ENCODE measurements around the gene GPLD1.

The GPLD1 gene

DNA sequence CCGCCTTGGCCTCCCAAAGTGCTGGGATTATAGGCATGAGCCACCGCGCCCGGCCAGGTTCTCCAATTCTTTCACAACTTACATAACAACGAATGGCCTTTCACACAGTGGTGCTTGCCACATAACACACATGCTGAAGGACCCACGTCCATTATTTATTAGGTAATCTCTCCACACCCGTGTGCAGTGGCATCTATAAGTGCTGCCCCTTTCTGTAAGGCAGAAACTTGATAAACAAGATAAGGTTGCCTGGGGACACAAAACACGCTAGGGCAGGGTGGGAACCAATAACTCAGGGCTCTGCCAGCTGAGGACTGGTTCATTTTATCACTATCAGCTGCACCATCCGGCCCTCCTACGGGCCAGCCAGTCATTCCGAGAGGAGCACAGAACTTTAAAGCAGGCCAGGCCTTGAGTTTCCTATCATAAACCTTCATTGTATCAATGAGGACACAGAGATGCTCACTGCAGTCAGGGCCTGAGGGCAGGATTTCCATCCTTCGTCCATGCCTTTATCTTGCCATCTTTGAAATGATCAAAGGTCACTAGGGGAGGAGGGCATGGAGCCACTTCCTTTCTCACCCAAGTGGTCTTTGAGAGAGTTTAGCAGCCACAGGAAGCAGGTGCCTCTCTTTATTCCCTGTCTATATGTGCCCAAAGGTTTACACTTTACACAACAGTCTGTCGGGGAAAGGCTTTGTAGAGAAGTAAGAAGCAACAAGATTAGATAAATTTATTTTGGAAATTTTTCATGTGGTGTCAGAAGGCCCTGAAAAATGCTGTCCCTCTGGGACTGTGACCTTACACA, 37.6 kb downstream of the GPLD1 start:
- H3K27me3 ChIP-seq (ENCODE audit: control insufficient read depth, insufficient read depth, low read length) = no peaks in the 10 kb centered on the region
- no peaks in the 10 kb centered on the region for H3K36me3 ChIP-seq (ENCODE audit: control insufficient read depth, insufficient read depth, low read length)
- H3K9ac ChIP-seq (ENCODE audit: low read length) = no peak overlapping the region
- H3K4me3 ChIP-seq (ENCODE audit: low read depth, low read length) = no peak overlapping the region
- no peaks in the 10 kb centered on the region for H3K9me3 ChIP-seq (ENCODE audit: control insufficient read depth, insufficient read depth, low read depth, low read length)
- H3K27ac ChIP-seq (ENCODE audit: low read depth, low read length) = no peak overlapping the region
- no peaks in the 10 kb centered on the region for H3K4me1 ChIP-seq (ENCODE audit: control insufficient read depth, insufficient read depth, low read length)

DNA sequence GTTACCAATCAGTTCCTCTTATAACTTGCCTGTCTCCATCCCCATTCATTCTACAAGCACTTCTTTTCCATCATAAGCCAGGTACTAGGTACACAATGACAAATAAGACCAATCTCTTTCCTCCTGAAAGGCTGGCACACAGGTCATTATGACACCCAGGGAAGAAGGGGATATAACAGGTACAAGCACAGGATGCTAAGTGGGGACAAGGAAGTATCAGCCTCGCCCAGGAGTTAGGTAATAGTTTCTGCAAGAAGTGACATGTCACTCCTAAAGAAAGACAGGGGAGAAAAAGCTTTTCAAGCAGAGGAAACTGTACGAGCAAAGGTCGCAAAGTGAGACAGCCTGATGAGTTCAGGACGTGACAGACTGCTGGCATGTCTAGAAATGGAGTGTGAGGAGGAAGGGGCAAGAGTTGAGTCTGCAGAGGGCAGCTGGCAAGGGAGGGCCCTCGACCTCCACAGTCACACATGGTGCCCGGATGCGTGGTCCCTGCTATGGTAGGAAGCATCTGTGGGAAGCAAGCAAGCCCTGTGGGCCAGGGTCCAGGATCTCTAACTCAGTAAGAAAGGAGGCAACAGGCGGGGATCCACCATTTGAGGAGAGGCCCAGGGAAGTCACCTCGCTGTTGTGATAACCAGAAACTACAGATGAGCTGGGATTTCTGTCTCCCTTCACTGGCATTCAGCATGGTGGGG, 40.4 kb downstream of the GPLD1 start:
- H3K4me3 ChIP-seq (ENCODE audit: low read depth, low read length) = no peak overlapping the region
- H3K4me1 ChIP-seq (ENCODE audit: control insufficient read depth, insufficient read depth, low read length) = 0 out of 2 replicates have a peak, but pooled peaks cover 6% of the 10 kb centered on the region
- no peaks in the 10 kb centered on the region for H3K27me3 ChIP-seq (ENCODE audit: control insufficient read depth, insufficient read depth, low read length)
- H3K27ac ChIP-seq (ENCODE audit: low read depth, low read length) = no peak overlapping the region
- H3K9ac ChIP-seq (ENCODE audit: low read length) = no peak overlapping the region
- no peaks in the 10 kb centered on the region for H3K36me3 ChIP-seq (ENCODE audit: control insufficient read depth, insufficient read depth, low read length)
- H3K9me3 ChIP-seq (ENCODE audit: control insufficient read depth, insufficient read depth, low read depth, low read length) = no peaks in the 10 kb centered on the region

DNA sequence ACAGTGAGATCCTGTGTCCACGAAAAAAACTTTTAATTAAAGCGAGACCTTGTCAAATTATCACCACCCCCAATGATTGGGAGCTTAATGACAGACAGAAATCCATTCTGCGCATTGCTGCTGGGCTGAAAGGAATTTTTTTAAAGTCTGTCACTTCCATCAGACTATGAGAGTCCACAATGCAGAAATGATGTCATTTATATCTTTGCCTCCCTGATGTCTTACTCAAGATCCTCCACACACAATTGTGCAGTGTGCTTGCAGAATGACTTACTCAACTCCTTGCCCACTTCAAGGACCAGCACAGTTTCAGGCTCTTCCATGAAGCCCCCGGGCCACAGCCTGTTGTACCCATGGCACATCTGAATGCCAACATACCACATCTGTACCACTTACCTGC, 41.0 kb downstream of the GPLD1 start:
- no peaks in the 10 kb centered on the region for H3K9me3 ChIP-seq (ENCODE audit: control insufficient read depth, insufficient read depth, low read depth, low read length)
- H3K27me3 ChIP-seq (ENCODE audit: control insufficient read depth, insufficient read depth, low read length) = no peaks in the 10 kb centered on the region
- H3K4me3 ChIP-seq (ENCODE audit: low read depth, low read length) = no peak overlapping the region
- H3K9ac ChIP-seq (ENCODE audit: low read length) = no peak overlapping the region
- 0 out of 2 replicates have a peak, but pooled peaks cover 6% of the 10 kb centered on the region for H3K4me1 ChIP-seq (ENCODE audit: control insufficient read depth, insufficient read depth, low read length)
- no peaks in the 10 kb centered on the region for H3K36me3 ChIP-seq (ENCODE audit: control insufficient read depth, insufficient read depth, low read length)
- no peak overlapping the region for H3K27ac ChIP-seq (ENCODE audit: low read depth, low read length)

DNA sequence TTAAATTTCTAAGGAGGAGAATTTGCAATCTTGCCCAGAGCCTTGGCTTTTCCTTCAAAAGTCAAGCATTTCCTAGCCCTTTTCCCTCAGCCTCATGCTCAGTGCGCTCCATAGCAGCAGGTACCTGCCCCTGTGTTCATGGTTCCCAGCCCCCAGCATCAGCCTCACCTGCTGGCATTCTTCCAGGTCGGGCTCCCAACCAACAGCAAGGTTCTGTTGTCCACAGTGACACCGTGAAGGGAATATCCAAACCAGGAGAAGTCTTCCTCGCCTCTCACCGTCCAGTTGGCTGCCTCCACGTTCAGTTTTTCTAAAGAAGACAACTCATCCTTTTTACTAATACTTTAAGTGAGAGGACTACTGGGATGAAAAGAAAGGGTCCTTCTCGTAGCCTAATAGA, 42.7 kb downstream of the GPLD1 start:
- no peaks in the 10 kb centered on the region for H3K9me3 ChIP-seq (ENCODE audit: control insufficient read depth, insufficient read depth, low read depth, low read length)
- H3K4me1 ChIP-seq (ENCODE audit: control insufficient read depth, insufficient read depth, low read length) = 0 out of 2 replicates have a peak, but pooled peaks cover 6% of the 10 kb centered on the region
- no peaks in the 10 kb centered on the region for H3K36me3 ChIP-seq (ENCODE audit: control insufficient read depth, insufficient read depth, low read length)
- no peaks in the 10 kb centered on the region for H3K27me3 ChIP-seq (ENCODE audit: control insufficient read depth, insufficient read depth, low read length)
- no peak overlapping the region for H3K4me3 ChIP-seq (ENCODE audit: low read depth, low read length)
- H3K9ac ChIP-seq (ENCODE audit: low read length) = no peak overlapping the region
- H3K27ac ChIP-seq (ENCODE audit: low read depth, low read length) = no peak overlapping the region

DNA sequence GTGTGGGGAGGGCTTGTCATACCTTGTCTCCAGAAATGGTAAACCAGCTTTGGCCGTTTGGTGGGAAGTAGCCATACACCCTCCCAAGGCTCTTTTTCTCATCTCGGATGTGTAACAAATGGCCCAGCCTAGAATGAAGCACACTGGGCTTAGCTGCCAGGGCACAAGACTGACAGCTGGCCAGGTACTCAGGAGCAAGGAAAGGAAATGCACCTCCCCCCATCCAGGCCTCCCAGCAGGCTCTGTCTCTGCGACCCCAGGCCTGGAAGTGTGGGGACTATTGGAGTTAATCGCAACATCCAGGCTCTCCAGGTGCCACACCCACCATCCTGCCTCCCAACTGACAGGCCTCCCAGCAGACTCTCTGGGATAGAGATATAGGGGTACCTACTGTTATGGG, 43.7 kb downstream of the GPLD1 start:
- no peaks in the 10 kb centered on the region for H3K27me3 ChIP-seq (ENCODE audit: control insufficient read depth, insufficient read depth, low read length)
- H3K4me3 ChIP-seq (ENCODE audit: low read depth, low read length) = no peak overlapping the region
- H3K9ac ChIP-seq (ENCODE audit: low read length) = no peak overlapping the region
- no peak overlapping the region for H3K27ac ChIP-seq (ENCODE audit: low read depth, low read length)
- H3K4me1 ChIP-seq (ENCODE audit: control insufficient read depth, insufficient read depth, low read length) = 0 out of 2 replicates have a peak, but pooled peaks cover 6% of the 10 kb centered on the region
- H3K36me3 ChIP-seq (ENCODE audit: control insufficient read depth, insufficient read depth, low read length) = no peaks in the 10 kb centered on the region
- no peaks in the 10 kb centered on the region for H3K9me3 ChIP-seq (ENCODE audit: control insufficient read depth, insufficient read depth, low read depth, low read length)

DNA sequence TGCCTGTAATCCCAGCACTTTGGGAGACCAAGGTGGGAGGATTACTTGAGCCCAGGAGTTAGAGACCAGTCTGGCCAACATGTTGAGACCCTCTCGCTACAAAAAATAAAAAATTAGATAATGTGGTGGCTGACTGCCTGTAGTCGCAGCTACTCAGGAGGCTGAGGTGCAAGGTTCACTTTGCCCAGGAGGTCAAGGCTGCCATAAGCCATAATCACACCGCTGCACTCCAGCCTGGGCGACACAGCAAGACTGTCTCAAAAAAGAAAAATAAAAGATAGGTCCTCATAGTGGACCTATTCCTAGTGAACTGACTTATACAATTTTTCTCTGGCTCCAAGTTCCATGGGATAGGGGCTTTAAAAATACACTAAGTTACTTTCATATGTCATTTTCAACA, 44.8 kb downstream of the GPLD1 start:
- Histone ChIP-seq H3K9me3 (ENCODE audit: control insufficient read depth, insufficient read depth, low read depth, low read length) (no peaks in the 10 kb centered on the region), H3K4me3 (ENCODE audit: low read depth, low read length) (no peak overlapping the region), H3K36me3 (ENCODE audit: control insufficient read depth, insufficient read depth, low read length) (no peaks in the 10 kb centered on the region)

DNA sequence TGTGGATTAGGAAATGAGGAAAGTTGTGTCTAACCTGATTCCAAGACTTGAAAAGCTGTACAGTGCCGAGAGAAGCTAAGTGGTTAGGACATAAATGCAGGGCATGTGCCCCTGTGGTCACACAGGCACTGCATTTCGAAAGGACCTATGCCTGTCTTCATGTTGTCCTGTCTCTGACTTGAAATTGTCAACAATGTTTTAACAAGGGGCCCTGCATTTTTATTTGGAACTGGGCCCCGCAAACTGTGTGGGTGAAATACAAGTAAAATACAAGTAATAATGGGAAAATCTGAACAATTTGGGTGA, 47.8 kb downstream of the GPLD1 start:
- Histone ChIP-seq H3K9me3 (ENCODE audit: control insufficient read depth, insufficient read depth, low read depth, low read length) (no peaks in the 10 kb centered on the region), H3K27me3 (ENCODE audit: control insufficient read depth, insufficient read depth, low read length) (no peaks in the 10 kb centered on the region), H3K4me1 (ENCODE audit: control insufficient read depth, insufficient read depth, low read length) (0 out of 2 replicates have a peak, but pooled peaks cover 6% of the 10 kb centered on the region), H3K27ac (ENCODE audit: low read depth, low read length) (no peak overlapping the region), H3K4me3 (ENCODE audit: low read depth, low read length) (no peak overlapping the region), H3K9ac (ENCODE audit: low read length) (no peak overlapping the region), H3K36me3 (ENCODE audit: control insufficient read depth, insufficient read depth, low read length) (no peaks in the 10 kb centered on the region)

More for the DNA sequence above, 44.8 kb downstream of the GPLD1 start:
- Histone ChIP-seq H3K27ac (ENCODE audit: low read depth, low read length) (no peak overlapping the region), H3K9ac (ENCODE audit: low read length) (no peak overlapping the region), H3K4me1 (ENCODE audit: control insufficient read depth, insufficient read depth, low read length) (0 out of 2 replicates have a peak, but pooled peaks cover 6% of the 10 kb centered on the region), H3K27me3 (ENCODE audit: control insufficient read depth, insufficient read depth, low read length) (no peaks in the 10 kb centered on the region)

DNA sequence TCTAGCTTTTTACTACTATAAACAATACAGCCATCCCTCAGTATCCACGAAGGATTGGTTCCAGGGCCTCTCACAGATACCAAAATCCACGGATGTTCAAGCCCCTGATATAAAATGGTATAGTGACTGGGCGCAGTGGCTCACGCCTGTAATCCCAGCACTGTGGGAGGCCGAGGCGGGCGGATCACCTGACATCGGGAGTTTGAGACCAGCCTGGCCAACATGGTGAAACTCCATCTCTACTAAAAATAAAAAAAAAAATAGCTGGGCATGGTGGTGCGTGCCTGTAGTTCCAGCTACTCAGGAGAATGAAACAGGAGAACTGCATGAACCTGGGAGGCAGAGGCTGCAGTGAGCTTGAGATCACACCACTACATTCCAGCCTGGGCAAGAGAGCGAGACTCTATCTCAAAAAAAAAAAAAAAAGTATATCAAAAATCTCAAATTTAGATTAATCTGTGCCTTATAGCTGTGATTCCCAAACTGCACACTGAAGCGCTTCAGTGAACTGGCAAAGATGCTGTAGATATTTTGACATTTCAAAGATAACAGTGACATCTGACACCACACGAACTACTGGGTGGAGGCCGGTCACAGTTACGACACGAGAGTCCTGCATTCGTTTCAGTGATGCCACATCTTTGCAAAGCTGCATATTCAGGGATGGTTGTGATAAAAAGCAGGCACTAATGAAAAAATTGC, 48.3 kb downstream of the GPLD1 start:
- H3K27me3 ChIP-seq (ENCODE audit: control insufficient read depth, insufficient read depth, low read length) = no peaks in the 10 kb centered on the region
- H3K4me3 ChIP-seq (ENCODE audit: low read depth, low read length) = no peak overlapping the region
- H3K4me1 ChIP-seq (ENCODE audit: control insufficient read depth, insufficient read depth, low read length) = 0 out of 2 replicates have a peak, but pooled peaks cover 6% of the 10 kb centered on the region
- no peaks in the 10 kb centered on the region for H3K36me3 ChIP-seq (ENCODE audit: control insufficient read depth, insufficient read depth, low read length)
- H3K9me3 ChIP-seq (ENCODE audit: control insufficient read depth, insufficient read depth, low read depth, low read length) = no peaks in the 10 kb centered on the region
- H3K27ac ChIP-seq (ENCODE audit: low read depth, low read length) = no peak overlapping the region
- no peak overlapping the region for H3K9ac ChIP-seq (ENCODE audit: low read length)

DNA sequence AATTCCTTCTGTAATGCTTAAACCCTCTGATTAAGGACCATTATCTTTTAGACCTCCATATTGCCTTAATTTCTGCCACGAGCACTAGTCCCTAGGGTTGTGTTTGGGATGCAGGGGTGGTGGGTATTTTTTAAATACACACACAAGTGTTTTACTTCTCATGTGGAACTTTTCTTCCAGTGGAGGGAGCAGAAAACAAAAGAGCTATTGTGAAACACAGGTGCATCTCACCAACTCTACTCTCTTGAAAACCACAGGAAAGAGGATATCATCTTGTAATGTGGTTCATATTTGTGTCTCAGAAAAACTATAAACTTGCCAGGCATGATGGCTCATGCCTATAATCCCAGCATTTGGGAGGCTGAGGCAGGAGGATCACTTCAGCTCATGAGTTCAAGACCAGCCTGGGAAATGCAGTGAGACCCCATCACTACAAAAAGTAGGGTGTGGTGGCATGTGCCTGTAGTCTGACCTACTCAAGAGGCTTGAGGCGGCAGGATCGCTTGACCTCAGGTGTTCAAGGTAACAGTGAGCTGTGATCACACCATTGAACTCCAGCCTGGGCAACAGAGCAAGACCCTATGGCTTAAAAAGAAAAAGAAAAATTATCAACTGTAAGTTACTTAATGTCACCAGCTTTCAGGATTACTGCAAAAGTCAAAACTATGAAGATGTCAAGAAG, 49.4 kb downstream of the GPLD1 start:
- H3K4me3 ChIP-seq (ENCODE audit: low read depth, low read length) = no peak overlapping the region
- H3K27ac ChIP-seq (ENCODE audit: low read depth, low read length) = no peak overlapping the region
- no peaks in the 10 kb centered on the region for H3K9me3 ChIP-seq (ENCODE audit: control insufficient read depth, insufficient read depth, low read depth, low read length)
- no peaks in the 10 kb centered on the region for H3K36me3 ChIP-seq (ENCODE audit: control insufficient read depth, insufficient read depth, low read length)
- no peaks in the 10 kb centered on the region for H3K27me3 ChIP-seq (ENCODE audit: control insufficient read depth, insufficient read depth, low read length)
- H3K9ac ChIP-seq (ENCODE audit: low read length) = no peak overlapping the region
- no peaks in the 10 kb centered on the region for H3K4me1 ChIP-seq (ENCODE audit: control insufficient read depth, insufficient read depth, low read length)

DNA sequence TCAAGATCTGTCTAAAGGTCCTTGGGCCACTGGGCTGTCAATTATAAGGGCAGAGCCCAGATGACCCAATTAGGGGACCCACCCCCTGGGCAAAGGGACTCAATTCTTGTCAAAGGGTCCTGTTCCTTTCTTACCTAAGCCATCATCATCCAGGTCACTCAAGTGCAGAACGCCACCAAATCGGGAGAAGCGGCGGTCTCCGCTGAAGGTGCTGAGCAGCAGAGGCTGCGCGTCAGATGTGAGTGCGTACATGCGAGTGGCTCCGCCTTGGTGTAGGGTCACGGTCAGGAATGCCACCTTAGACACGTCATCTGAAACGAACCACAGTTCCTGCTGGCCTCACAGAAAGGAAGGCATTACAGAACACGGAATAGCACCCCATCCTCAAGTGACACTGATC, 52.4 kb downstream of the GPLD1 start:
- Histone ChIP-seq H3K27me3 (ENCODE audit: control insufficient read depth, insufficient read depth, low read length) (no peaks in the 10 kb centered on the region), H3K36me3 (ENCODE audit: control insufficient read depth, insufficient read depth, low read length) (no peaks in the 10 kb centered on the region), H3K9ac (ENCODE audit: low read length) (no peak overlapping the region), H3K27ac (ENCODE audit: low read depth, low read length) (no peak overlapping the region), H3K4me1 (ENCODE audit: control insufficient read depth, insufficient read depth, low read length) (no peaks in the 10 kb centered on the region), H3K9me3 (ENCODE audit: control insufficient read depth, insufficient read depth, low read depth, low read length) (no peaks in the 10 kb centered on the region), H3K4me3 (ENCODE audit: low read depth, low read length) (no peak overlapping the region)

Data from HUES6 (cell line).